H9 (cell line): ENCODE measurements around the gene CPXM1. TPM values are rescaled to one million over a fixed set of nuclear protein-coding genes. Genes with fewer than 3 reads are reported as not detected.

Source experiments
- DNase-seq: peaks from one replicate; pipeline ENCODE4 v3.0.0-alpha.2; 2017
- H2AFZ ChIP-seq: one replicate; pipeline ENCODE4 v1.6.1; 2013; ENCODE audit warnings: mild to moderate bottlenecking, low read length, control low read depth, moderate library complexity
- H2AK5ac ChIP-seq: 2 replicates; pipeline ENCODE4 v1.6.1; 2013; ENCODE audit warnings: low read length, control low read depth, mixed read lengths; ENCODE audit not compliant: insufficient read length
- H2BK120ac ChIP-seq: one replicate; pipeline ENCODE4 v1.6.1; 2013; ENCODE audit warnings: low read depth, mild to moderate bottlenecking, low read length, control low read depth, inconsistent platforms; ENCODE audit not compliant: poor library complexity, severe bottlenecking
- H2BK12ac ChIP-seq: 2 replicates; pipeline ENCODE4 v1.6.1; 2013; ENCODE audit warnings: low read length, control low read depth, mixed read lengths, low read depth; ENCODE audit not compliant: insufficient read length
- H2BK15ac ChIP-seq: 2 replicates; pipeline ENCODE4 v1.6.1; 2013; ENCODE audit warnings: low read depth, low read length, control low read depth
- H2BK20ac ChIP-seq: one replicate; pipeline ENCODE4 v1.6.1; 2013; ENCODE audit warnings: low read depth, mild to moderate bottlenecking, low read length, control low read depth, inconsistent platforms; ENCODE audit not compliant: poor library complexity, severe bottlenecking
- H2BK5ac ChIP-seq: 2 replicates; pipeline ENCODE4 v1.6.1; 2013; ENCODE audit warnings: low read length, control low read depth, mixed read lengths; ENCODE audit not compliant: insufficient read length
- H3K14ac ChIP-seq: 2 replicates; pipeline ENCODE4 v1.6.1; 2013; ENCODE audit warnings: low read length, control low read depth; ENCODE audit not compliant: insufficient read depth
- H3K18ac ChIP-seq: 2 replicates; pipeline ENCODE4 v1.6.1; 2013; ENCODE audit warnings: low read depth, mild to moderate bottlenecking, mixed read lengths, low read length, control low read depth; ENCODE audit not compliant: insufficient read length
- H3K23ac ChIP-seq: 2 replicates; pipeline ENCODE4 v1.6.1; 2013; ENCODE audit warnings: low read length, control low read depth, mixed read lengths, low read depth; ENCODE audit not compliant: insufficient read length
- H3K23me2 ChIP-seq: 2 replicates; pipeline ENCODE4 v1.6.1; 2013; ENCODE audit warnings: low read depth, mild to moderate bottlenecking, mixed read lengths, low read length, control low read depth; ENCODE audit not compliant: insufficient read length, poor library complexity, severe bottlenecking
- H3K27ac ChIP-seq: 2 replicates; pipeline ENCODE4 v1.5.1; 2013; ENCODE audit warnings: low read length, control low read depth, mixed read lengths, low read depth; ENCODE audit not compliant: insufficient read length
- H3K27me3 ChIP-seq: 2 replicates; pipeline ENCODE4 v1.6.1; 2013; ENCODE audit warnings: low read length, control low read depth, inconsistent platforms; ENCODE audit not compliant: insufficient read depth
- H3K4ac ChIP-seq: 2 replicates; pipeline ENCODE4 v1.6.1; 2013; ENCODE audit warnings: low read depth, mild to moderate bottlenecking, control low read depth, inconsistent platforms, low read length, moderate library complexity
- H3K4me1 ChIP-seq: 2 replicates; pipeline ENCODE4 v1.6.1; 2013; ENCODE audit warnings: low read length, control low read depth, inconsistent platforms; ENCODE audit not compliant: insufficient read depth
- H3K4me2 ChIP-seq: 2 replicates; pipeline ENCODE4 v1.6.1; 2013; ENCODE audit warnings: low read length, control low read depth, mixed read lengths; ENCODE audit not compliant: insufficient read length, insufficient read depth
- H3K56ac ChIP-seq: 2 replicates; pipeline ENCODE4 v1.6.1; 2013; ENCODE audit warnings: low read depth, mild to moderate bottlenecking, mixed read lengths, low read length, control low read depth; ENCODE audit not compliant: insufficient read length
- H3K79me1 ChIP-seq: 2 replicates; pipeline ENCODE4 v1.6.1; 2013; ENCODE audit warnings: low read depth, mild to moderate bottlenecking, moderate library complexity, low read length, control low read depth, inconsistent platforms; ENCODE audit not compliant: insufficient read depth, poor library complexity, severe bottlenecking
- H3K79me2 ChIP-seq: 2 replicates; pipeline ENCODE4 v1.6.1; 2013; ENCODE audit warnings: low read length, control low read depth, inconsistent platforms; ENCODE audit not compliant: insufficient read depth
- H3K9ac ChIP-seq: 2 replicates; pipeline ENCODE4 v1.6.1; 2013; ENCODE audit warnings: low read length, control low read depth, mixed read lengths; ENCODE audit not compliant: insufficient read length; ENCODE audit errors: extremely low read depth
- H3K9me3 ChIP-seq: one replicate; pipeline ENCODE4 v1.6.1; 2013; ENCODE audit warnings: low read depth, low read length, inconsistent platforms; ENCODE audit not compliant: control insufficient read depth
- H3T11ph ChIP-seq: one replicate; pipeline ENCODE4 v1.6.1; 2013; ENCODE audit warnings: mild to moderate bottlenecking, low read length, control low read depth, inconsistent platforms
- H4K20me1 ChIP-seq: one replicate; pipeline ENCODE4 v1.6.1; 2013; ENCODE audit not compliant: control insufficient read depth, insufficient read length, insufficient read depth
- H4K5ac ChIP-seq: 2 replicates; pipeline ENCODE4 v1.6.1; 2013; ENCODE audit warnings: low read depth, mild to moderate bottlenecking, mixed read lengths, low read length, control low read depth; ENCODE audit not compliant: insufficient read length
- H4K8ac ChIP-seq: replicated peaks from 2 replicates; pipeline ENCODE4 v1.6.1; 2013; ENCODE audit warnings: low read length, control low read depth, mixed read lengths, low read depth; ENCODE audit not compliant: insufficient read length
- H4K91ac ChIP-seq: 2 replicates; pipeline ENCODE4 v1.6.1; 2013; ENCODE audit warnings: low read depth, mild to moderate bottlenecking, moderate library complexity, mixed read lengths, low read length, control low read depth; ENCODE audit not compliant: insufficient read length
- H3K27ac Mint-ChIP-seq, 3 experiments: 2 replicates in 2 of 3; 3 replicates in 1 of 3; pipeline ENCODE4 v1.8.0; 2020 to 2021; ENCODE audit warnings: mixed read lengths in 3 of 3, mild to moderate bottlenecking in 1 of 3, moderate library complexity in 1 of 3
- H3K27me3 Mint-ChIP-seq: 2 replicates; pipeline ENCODE4 v1.8.0; 2021; ENCODE audit warnings: low read depth, mild to moderate bottlenecking, moderate library complexity, mixed read lengths
- H3K36me3 Mint-ChIP-seq, 3 experiments: 2 replicates in 2 of 3; 3 replicates in 1 of 3; pipeline ENCODE4 v1.8.0; 2020 to 2021; ENCODE audit warnings: low read depth in 3 of 3, mixed read lengths in 3 of 3; ENCODE audit not compliant: insufficient read depth in 1 of 3
- H3K4me1 Mint-ChIP-seq, 2 experiments: 2 replicates each; pipeline ENCODE4 v1.8.0; 2020; ENCODE audit warnings: mixed read lengths in 2 of 2
- H3K4me3 Mint-ChIP-seq, 2 experiments: 2 replicates in 1 of 2; 3 replicates in 1 of 2; pipeline ENCODE4 v1.8.0; 2020 to 2021; ENCODE audit warnings: mild to moderate bottlenecking in 2 of 2, mixed read lengths in 2 of 2, moderate library complexity in 1 of 2
- H3K9me3 Mint-ChIP-seq, 2 experiments: 2 replicates in 1 of 2; 3 replicates in 1 of 2; pipeline ENCODE4 v1.8.0; 2020; ENCODE audit warnings: mild to moderate bottlenecking in 2 of 2, mixed read lengths in 2 of 2, moderate library complexity in 1 of 2
- WGBS: extraction: QIAGEN DNeasy Blood & Tissue Kit; methylation state at CpG from one replicate; pipeline ENCODE4 v1.1.7; 2013; ENCODE audit warnings: missing lambda C conversion rate, low lambda C conversion rate, mixed read lengths; ENCODE audit not compliant: insufficient read length; ENCODE audit errors: extremely low coverage; 5-methylcytosine and 5-hydroxymethylcytosine counted together
- total RNA-seq: library from RNA; stranded (reverse); gene quantifications from 2 replicates; pipeline ENCODE4 v1.2.1, GENCODE V29; 2021
- TF ChIP-seq, protein P1 (sequence below): fragments of 200-600 bp; sonication (generic); conservative IDR thresholded peaks from 3 replicates; pipeline ENCODE4 v1.8.0; 2021; ENCODE audit warnings: antibody characterized with exemption, mild to moderate bottlenecking

CPXM1 gene
- total RNA-seq, 1 experiment from 2014 or later, result 69.0 TPM

DNA sequence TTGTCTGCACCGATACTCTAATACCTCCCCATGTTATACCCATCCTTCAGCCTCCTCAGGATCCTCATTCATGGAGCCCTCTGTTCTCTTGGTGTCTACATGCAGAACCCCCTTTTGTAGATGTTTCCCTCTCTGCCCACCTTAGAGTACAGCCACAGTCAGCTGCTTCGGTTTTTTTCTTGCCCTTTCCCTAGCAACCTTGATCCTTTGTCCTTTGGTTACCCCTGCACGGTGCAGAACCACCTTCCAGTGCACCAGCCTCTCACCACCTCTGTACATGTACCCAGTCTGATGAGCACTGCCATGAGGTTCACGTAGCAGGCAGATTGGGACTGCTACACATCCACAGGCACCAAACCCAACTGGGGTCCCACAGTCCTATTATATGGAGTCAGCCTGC, 47.4 kb upstream of the CPXM1 start:
- H3K4me1 Mint-ChIP-seq, result peaks cover 3% of the 10 kb centered on the region in 2 experiments
- Histone ChIP-seq H4K20me1 (no peaks in the 10 kb centered on the region), H2BK12ac (no peak overlapping the region), H3K23me2 (no peaks in the 10 kb centered on the region), H3K18ac (no peak overlapping the region), H4K91ac (no peak overlapping the region), H2BK120ac (no peak overlapping the region), H3K79me1 (no peaks in the 10 kb centered on the region), H3K56ac (no peak overlapping the region), H4K8ac (no peak overlapping the region), H3K4ac (no peak overlapping the region), H3K4me2 (no peak overlapping the region), H2BK5ac (no peak overlapping the region), H3K4me1 (no peaks in the 10 kb centered on the region), H3K27me3 (no peaks in the 10 kb centered on the region), H3K27ac (no peak overlapping the region), H4K5ac (no peak overlapping the region), H3T11ph (no peak overlapping the region), H3K23ac (no peak overlapping the region), H3K9ac (no peak overlapping the region), H2AK5ac (no peak overlapping the region), H2BK15ac (no peak overlapping the region), H3K79me2 (no peaks in the 10 kb centered on the region), H2BK20ac (no peak overlapping the region), H3K14ac (no peak overlapping the region), H2AFZ (no peak overlapping the region), H3K9me3 (no peaks in the 10 kb centered on the region)
- no peaks in the 10 kb centered on the region; a peak in 1 of 5 replicates for H3K9me3 Mint-ChIP-seq
- H3K36me3 Mint-ChIP-seq, result no peaks in the 10 kb centered on the region
- no CpG with 5 or more reads among the region's 4 CpGs for WGBS
- no peaks in the 10 kb centered on the region; the same call in 1 of the 2 replicates for H3K27me3 Mint-ChIP-seq
- TF ChIP-seq, protein P1, sequence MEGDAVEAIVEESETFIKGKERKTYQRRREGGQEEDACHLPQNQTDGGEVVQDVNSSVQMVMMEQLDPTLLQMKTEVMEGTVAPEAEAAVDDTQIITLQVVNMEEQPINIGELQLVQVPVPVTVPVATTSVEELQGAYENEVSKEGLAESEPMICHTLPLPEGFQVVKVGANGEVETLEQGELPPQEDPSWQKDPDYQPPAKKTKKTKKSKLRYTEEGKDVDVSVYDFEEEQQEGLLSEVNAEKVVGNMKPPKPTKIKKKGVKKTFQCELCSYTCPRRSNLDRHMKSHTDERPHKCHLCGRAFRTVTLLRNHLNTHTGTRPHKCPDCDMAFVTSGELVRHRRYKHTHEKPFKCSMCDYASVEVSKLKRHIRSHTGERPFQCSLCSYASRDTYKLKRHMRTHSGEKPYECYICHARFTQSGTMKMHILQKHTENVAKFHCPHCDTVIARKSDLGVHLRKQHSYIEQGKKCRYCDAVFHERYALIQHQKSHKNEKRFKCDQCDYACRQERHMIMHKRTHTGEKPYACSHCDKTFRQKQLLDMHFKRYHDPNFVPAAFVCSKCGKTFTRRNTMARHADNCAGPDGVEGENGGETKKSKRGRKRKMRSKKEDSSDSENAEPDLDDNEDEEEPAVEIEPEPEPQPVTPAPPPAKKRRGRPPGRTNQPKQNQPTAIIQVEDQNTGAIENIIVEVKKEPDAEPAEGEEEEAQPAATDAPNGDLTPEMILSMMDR, result no peak
- H3K4me3 Mint-ChIP-seq, result no peak overlapping the region
- DNase-seq, result no peak
- no peak overlapping the region for H3K27ac Mint-ChIP-seq
